WI38 (cell line): Measurements from ENCODE around the gene TMEM81.

ENCODE experiments used
- H3K4me3 ChIP-seq: 2 replicates; pipeline ENCODE4 v1.5.1; 2011; ENCODE audit warnings: low read depth, mild to moderate bottlenecking, control low read depth, low read length
- CTCF ChIP-seq: IDR thresholded peaks from 2 replicates; pipeline ENCODE4 v1.5.1; 2012; ENCODE audit warnings: low read depth, mild to moderate bottlenecking, control low read depth, low read length

TMEM81 gene

DNA sequence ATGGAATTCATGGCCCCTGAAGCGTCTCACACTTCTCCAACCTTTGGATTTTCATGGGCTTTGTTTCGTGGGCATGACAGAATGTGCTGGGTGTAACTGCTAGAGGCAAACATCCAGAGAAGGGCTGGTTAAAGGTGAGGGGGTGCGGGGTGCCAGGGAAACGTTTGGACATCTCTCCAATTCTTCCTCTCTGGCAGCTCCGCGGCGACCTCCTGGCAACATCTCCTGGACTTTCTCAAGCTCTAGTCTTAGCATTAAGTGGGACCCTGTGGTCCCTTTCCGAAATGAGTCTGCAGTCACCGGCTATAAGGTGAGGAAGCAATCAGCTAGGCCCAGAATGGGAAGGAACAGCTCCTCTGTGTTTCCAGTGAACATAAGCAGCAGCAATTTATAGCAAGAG, 12.0 kb downstream of the TMEM81 start:
- TF ChIP-seq CTCF = no peak

DNA sequence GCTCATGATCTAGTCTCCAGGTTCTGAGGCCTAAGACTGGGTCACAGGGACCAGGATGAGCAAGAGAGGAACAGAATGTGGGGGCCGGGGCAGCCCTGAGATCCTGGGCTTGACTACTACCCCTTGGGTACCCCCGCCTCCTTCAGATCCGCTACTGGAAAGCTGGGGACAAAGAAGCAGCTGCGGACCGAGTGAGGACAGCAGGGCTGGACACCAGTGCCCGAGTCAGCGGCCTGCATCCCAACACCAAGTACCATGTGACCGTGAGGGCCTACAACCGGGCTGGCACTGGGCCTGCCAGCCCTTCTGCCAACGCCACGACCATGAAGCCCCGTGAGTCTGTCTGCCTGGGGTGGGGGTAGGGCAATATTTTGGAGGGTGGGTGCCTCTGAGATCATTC, 12.5 kb downstream of the TMEM81 start:
- no peak overlapping the region for H3K4me3 ChIP-seq
- no peak for TF ChIP-seq CTCF

More for the DNA sequence above, 12.0 kb downstream of the TMEM81 start:
- H3K4me3 ChIP-seq = no peak overlapping the region

DNA sequence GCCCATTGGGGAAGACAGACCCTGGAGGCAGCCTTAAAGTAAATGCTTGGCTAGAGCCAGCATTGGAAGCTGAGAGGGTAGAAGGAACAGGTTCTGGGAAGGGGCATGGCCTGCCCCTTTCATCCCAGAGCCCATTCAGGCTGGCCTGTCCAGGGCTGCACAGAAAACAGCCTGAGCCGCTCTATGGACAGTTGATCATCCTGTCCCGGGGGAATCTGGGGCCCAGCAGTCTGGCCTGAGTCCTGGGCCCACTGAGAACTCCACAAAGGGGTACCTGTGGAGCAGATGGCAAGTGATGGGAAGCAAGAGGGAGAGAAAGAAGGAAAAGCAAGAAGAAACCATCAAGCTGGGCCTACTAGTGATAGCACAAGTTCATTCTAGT, 13.2 kb downstream of the TMEM81 start:
- H3K4me3 ChIP-seq = no peak overlapping the region
- TF ChIP-seq CTCF = no peak

DNA sequence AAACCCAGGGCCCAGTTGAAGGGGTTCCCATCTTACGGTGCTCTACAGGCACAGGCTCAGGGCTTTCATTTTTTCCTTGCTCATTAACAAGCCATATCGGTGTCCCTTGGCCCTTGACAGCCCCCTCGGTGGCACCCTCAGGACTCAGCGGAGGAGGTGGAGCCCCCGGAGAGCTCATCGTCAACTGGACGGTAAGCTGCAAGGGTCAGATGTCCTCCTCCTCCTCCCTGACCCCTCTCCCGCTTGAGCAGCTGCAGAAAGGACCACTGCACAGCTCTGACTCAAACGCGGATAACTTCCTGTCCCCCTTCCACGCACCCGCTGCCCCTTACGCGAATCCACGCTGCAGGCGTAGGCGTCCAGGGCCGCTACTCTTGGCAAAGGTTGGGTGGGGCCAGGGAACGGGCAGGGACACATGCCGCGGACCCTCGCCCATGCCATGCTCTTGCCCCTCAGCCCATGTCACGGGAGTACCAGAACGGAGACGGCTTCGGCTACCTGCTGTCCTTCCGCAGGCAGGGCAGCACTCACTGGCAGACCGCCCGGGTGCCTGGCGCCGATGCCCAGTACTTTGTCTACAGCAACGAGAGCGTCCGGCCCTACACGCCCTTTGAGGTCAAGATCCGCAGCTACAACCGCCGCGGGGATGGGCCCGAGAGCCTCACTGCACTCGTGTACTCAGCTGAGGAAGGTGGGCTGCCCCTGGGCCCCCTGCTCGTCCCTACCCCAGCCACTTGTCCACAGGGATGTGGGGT, 14.7 kb downstream of the TMEM81 start:
- H3K4me3 ChIP-seq = no peak overlapping the region
- TF ChIP-seq CTCF = no peak

GRCh38 chr1:205068457-205069040, 15.7 kb downstream of the TMEM81 start:
- H3K4me3 ChIP-seq = no peak overlapping the region
- TF ChIP-seq CTCF = no peak

GRCh38 chr1:205068001-205068400, 16.3 kb downstream of the TMEM81 start:
- H3K4me3 ChIP-seq = no peak overlapping the region
- TF ChIP-seq CTCF = no peak

GRCh38 chr1:205067031-205067430, 17.2 kb downstream of the TMEM81 start:
- no peak overlapping the region for H3K4me3 ChIP-seq
- no peak for TF ChIP-seq CTCF
